ENCODE data around the gene RABEP2. TPM values are rescaled to one million over a fixed set of nuclear protein-coding genes. Genes with fewer than 3 reads are reported as not detected.
A peak's percentile ranks its signal among the peaks of the same experiment; 100 is the strongest.
"Not testable (repeated sequence)": the region's sequence is repeated elsewhere in the genome, so short reads cannot be mapped to it uniquely, and the experiment has no call there.

Gene RABEP2
- total and polyA plus RNA-seq, 5 donors = 13.4 to 27.4 (median 21.7) TPM

GRCh38 chr16:28890355-28890754 is 34.7 kb downstream of the RABEP2 start:
- H3K4me3 ChIP-seq (ENCODE audit: low read length); H3K27ac ChIP-seq (ENCODE audit: low read length); H3K9me3 ChIP-seq (ENCODE audit: control insufficient read depth, low read length); DNase-seq; H3K4me1 ChIP-seq (ENCODE audit: control insufficient read depth, insufficient read depth, low read length); H3K27me3 ChIP-seq (ENCODE audit: control insufficient read depth, insufficient read depth); ATAC-seq; intact Hi-C loops (cut with DNase I): not testable (repeated sequence)
- 96% methylated on average over 5 of the region's 5 CpGs for WGBS

DNA sequence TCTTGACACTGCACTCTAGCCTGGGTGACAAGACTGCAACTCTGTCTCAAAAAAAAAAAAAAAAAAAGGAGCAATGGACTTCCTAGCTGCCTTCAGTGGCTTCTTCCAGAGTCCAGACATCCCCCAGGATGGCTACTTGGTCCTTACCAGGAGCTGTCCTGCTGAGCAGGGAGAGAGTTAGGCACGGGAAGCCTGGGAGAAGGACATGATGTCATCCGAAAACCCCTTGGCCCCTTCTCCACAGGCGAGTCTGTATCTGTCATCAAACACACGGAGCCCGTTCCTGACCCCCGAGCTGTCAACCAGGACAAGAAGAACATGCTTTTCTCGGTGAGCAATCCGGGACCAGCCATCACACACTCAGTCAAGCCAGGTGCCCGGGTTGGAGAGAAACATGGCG is 38.1 kb downstream of the RABEP2 start:
- DNase-seq (no peak), ATAC-seq (no peak)
- Histone ChIP-seq H3K27ac (ENCODE audit: low read length) (no peak overlapping the region), H3K4me3 (ENCODE audit: low read length) (no peak overlapping the region), H3K9me3 (ENCODE audit: control insufficient read depth, low read length) (no peaks in the 10 kb centered on the region), H3K27me3 (ENCODE audit: control insufficient read depth, insufficient read depth) (no peaks in the 10 kb centered on the region), H3K4me1 (ENCODE audit: control insufficient read depth, insufficient read depth, low read length) (no peaks in the 10 kb centered on the region)
- intact Hi-C loops (cut with DNase I) = no loop called here
- 54% methylated on average over 10 of the region's 10 CpGs for WGBS

- peaks cover 3% of the 10 kb centered on the region for H3K4me1 ChIP-seq (ENCODE audit: control insufficient read depth, insufficient read depth, low read length)
- no peak overlapping the region for H3K27ac ChIP-seq (ENCODE audit: low read length)
- WGBS = 92% methylated on average over 6 of the region's 6 CpGs
- no peaks in the 10 kb centered on the region for H3K9me3 ChIP-seq (ENCODE audit: control insufficient read depth, low read length)
- intact Hi-C loops (cut with DNase I) = loop anchor here in 1 of 4 donors (5.0 kb wide), 1 partner anchor 43 kb away; the partner anchor contains the start of gene RABEP2
- H3K4me3 ChIP-seq (ENCODE audit: low read length) = no peak overlapping the region
- no peak for DNase-seq
- H3K27me3 ChIP-seq (ENCODE audit: control insufficient read depth, insufficient read depth) = no peaks in the 10 kb centered on the region
- no peak for ATAC-seq
Observed at GRCh38 chr16:28884045-28884444, 41.0 kb downstream of the RABEP2 start.

- Histone ChIP-seq H3K27me3 (ENCODE audit: control insufficient read depth, insufficient read depth) (no peaks in the 10 kb centered on the region), H3K4me1 (ENCODE audit: control insufficient read depth, insufficient read depth, low read length) (peaks cover 3% of the 10 kb centered on the region), H3K9me3 (ENCODE audit: control insufficient read depth, low read length) (no peaks in the 10 kb centered on the region), H3K27ac (ENCODE audit: low read length) (no peak overlapping the region), H3K4me3 (ENCODE audit: low read length) (no peak overlapping the region)
- intact Hi-C loops (cut with DNase I) = loop anchor here in 1 of 4 donors (5.0 kb wide), 1 partner anchor 44 kb away; the partner anchor contains the start of gene RABEP2
- DNase-seq (peak in 1 of 3 donors; percentile 39), ATAC-seq (no peak)
- WGBS = 58% methylated on average over 25 of the region's 25 CpGs
Observed at GRCh38 chr16:28883221-28883996, 41.6 kb downstream of the RABEP2 start.

- ATAC-seq (no peak), DNase-seq (peak in 1 of 3 donors; percentile 52)
- Histone ChIP-seq H3K27me3 (ENCODE audit: control insufficient read depth, insufficient read depth) (no peaks in the 10 kb centered on the region), H3K27ac (ENCODE audit: low read length) (no peak overlapping the region), H3K4me3 (ENCODE audit: low read length) (no peak overlapping the region), H3K4me1 (ENCODE audit: control insufficient read depth, insufficient read depth, low read length) (peaks cover 3% of the 10 kb centered on the region), H3K9me3 (ENCODE audit: control insufficient read depth, low read length) (no peaks in the 10 kb centered on the region)
- 44% methylated on average over 24 of the region's 24 CpGs for WGBS
- intact Hi-C loops (cut with DNase I) = loop anchor here in 1 of 4 donors (5.0 kb wide), 1 partner anchor 45 kb away; the partner anchor contains the start of gene RABEP2
Observed at GRCh38 chr16:28882551-28883160, 42.4 kb downstream of the RABEP2 start.

DNA sequence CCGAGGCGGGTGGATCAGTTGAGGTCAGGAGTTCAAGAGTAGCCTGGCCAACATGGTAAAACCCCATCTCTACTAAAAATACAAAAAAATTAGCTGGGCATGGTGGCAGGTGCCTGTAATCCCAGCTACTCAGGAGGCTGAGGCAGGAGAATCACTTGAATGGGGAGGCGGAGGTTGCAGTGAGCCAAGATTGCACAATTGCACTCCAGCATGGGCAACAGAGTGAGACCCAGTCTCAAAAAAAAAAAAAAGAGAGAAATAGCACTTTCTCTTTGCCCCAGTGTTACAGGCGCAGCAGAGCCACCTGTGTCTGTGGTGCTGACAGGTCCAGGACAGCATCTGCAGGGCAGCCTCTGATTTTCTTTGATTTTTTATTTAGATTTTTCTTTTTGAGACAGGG is 43.5 kb downstream of the RABEP2 start:
- H3K9me3 ChIP-seq (ENCODE audit: control insufficient read depth, low read length); H3K4me1 ChIP-seq (ENCODE audit: control insufficient read depth, insufficient read depth, low read length); H3K27ac ChIP-seq (ENCODE audit: low read length); H3K27me3 ChIP-seq (ENCODE audit: control insufficient read depth, insufficient read depth); DNase-seq; ATAC-seq; H3K4me3 ChIP-seq (ENCODE audit: low read length): not testable (repeated sequence)
- 86% methylated on average over 4 of the region's 4 CpGs for WGBS
- intact Hi-C loops (cut with DNase I) = loop anchor here in 1 of 4 donors (5.0 kb wide), 1 partner anchor 46 kb away; the partner anchor contains the start of gene RABEP2

GRCh38 chr16:28880955-28881354 is 44.1 kb downstream of the RABEP2 start:
- no peak overlapping the region for H3K27ac ChIP-seq (ENCODE audit: low read length)
- 75% methylated on average over 4 of the region's 4 CpGs for WGBS
- no peak for ATAC-seq
- no peak for DNase-seq
- H3K4me3 ChIP-seq (ENCODE audit: low read length) = no peak overlapping the region
- H3K9me3 ChIP-seq (ENCODE audit: control insufficient read depth, low read length) = no peaks in the 10 kb centered on the region
- peaks cover 3% of the 10 kb centered on the region for H3K4me1 ChIP-seq (ENCODE audit: control insufficient read depth, insufficient read depth, low read length)
- intact Hi-C loops (cut with DNase I) = loop anchor here in 1 of 4 donors (5.0 kb wide), 1 partner anchor 46 kb away; the partner anchor contains the start of gene RABEP2
- H3K27me3 ChIP-seq (ENCODE audit: control insufficient read depth, insufficient read depth) = no peaks in the 10 kb centered on the region

DNA sequence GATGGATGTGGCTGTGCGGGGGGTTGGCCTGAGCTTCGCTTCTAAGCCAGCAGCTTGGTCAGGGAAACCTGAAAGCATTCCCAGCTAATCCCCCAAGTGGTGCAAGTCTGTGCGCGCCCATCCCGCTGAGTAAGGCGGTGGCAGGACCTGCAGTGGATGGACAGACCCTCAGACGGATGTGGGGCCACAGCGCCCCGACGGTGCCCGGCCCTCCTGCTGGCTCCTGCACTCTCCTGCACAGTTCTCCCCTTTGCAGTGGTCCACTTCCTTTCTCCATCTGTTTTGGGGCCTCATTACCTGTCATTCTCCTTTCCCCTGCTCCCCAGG is 44.5 kb downstream of the RABEP2 start:
- DNase-seq = no peak
- Histone ChIP-seq H3K4me1 (ENCODE audit: control insufficient read depth, insufficient read depth, low read length) (peaks cover 3% of the 10 kb centered on the region), H3K4me3 (ENCODE audit: low read length) (no peak overlapping the region)

GRCh38 chr16:28879841-28880588 is 45.0 kb downstream of the RABEP2 start:
- no peak overlapping the region for H3K27ac ChIP-seq (ENCODE audit: low read length)
- peak; percentile 89 to 96 (median 96) for DNase-seq
- WGBS = under 1% methylated on average over 66 of the region's 66 CpGs
- H3K4me3 ChIP-seq (ENCODE audit: low read length) = peak overlapping the region; percentile 73
- H3K27me3 ChIP-seq (ENCODE audit: control insufficient read depth, insufficient read depth) = no peaks in the 10 kb centered on the region
- ATAC-seq = peak; percentile 94 to 95
- no peaks in the 10 kb centered on the region for H3K9me3 ChIP-seq (ENCODE audit: control insufficient read depth, low read length)
- H3K4me1 ChIP-seq (ENCODE audit: control insufficient read depth, insufficient read depth, low read length) = peaks cover 3% of the 10 kb centered on the region
- intact Hi-C loops (cut with DNase I) = loop anchor here in 3 of 4 donors (5.0 to 10.0 kb wide), 2 partner anchors 47 to 65 kb away; partner anchors contain the start of gene RABEP2 (in 1 of the 3)

More for the DNA sequence above, 44.5 kb downstream of the RABEP2 start:
- Histone ChIP-seq H3K27ac (ENCODE audit: low read length) (no peak overlapping the region), H3K9me3 (ENCODE audit: control insufficient read depth, low read length) (no peaks in the 10 kb centered on the region), H3K27me3 (ENCODE audit: control insufficient read depth, insufficient read depth) (no peaks in the 10 kb centered on the region)
- WGBS = 9% methylated on average over 11 of the region's 11 CpGs
- ATAC-seq = no peak
- intact Hi-C loops (cut with DNase I) = loop anchor here in 1 of 4 donors (5.0 kb wide), 1 partner anchor 47 kb away; the partner anchor contains the start of gene RABEP2

DNA sequence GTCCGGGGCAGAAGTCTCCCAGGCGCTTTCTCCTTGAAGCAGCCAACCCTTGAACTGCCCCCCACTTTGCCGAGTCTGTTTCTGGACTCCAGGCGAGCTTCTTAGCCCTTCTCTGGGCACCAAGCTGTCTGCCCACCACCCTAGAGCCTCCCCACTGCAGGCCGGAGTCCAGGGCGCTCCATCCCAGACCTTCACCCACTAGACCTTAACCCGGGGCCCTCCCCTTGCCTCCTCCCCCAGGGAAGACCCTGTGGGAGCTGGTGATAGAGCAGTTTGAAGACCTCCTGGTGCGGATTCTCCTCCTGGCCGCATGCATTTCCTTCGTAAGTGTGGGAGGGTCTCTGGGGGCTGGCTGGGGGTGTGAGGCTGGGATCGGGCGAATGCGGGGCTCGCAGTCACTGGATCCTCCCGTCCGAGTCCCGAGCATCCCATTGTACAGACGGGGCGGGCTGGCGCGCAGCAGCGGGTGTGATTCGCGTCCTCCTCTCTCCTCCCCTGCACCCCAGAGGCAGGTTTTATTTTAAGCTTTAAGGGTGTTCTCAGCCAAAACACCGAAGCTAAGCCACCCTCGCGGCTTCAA is 45.7 kb downstream of the RABEP2 start:
- WGBS = under 1% methylated on average over 27 of the region's 27 CpGs
- Histone ChIP-seq H3K4me1 (ENCODE audit: control insufficient read depth, insufficient read depth, low read length) (peaks cover 3% of the 10 kb centered on the region), H3K27ac (ENCODE audit: low read length) (no peak overlapping the region), H3K9me3 (ENCODE audit: control insufficient read depth, low read length) (no peaks in the 10 kb centered on the region), H3K4me3 (ENCODE audit: low read length) (peak overlapping the region; percentile 73), H3K27me3 (ENCODE audit: control insufficient read depth, insufficient read depth) (no peaks in the 10 kb centered on the region)
- peak in 1 of 3 donors; percentile 36 for DNase-seq
- ATAC-seq = peak; percentile 28 to 45
- intact Hi-C loops (cut with DNase I) = loop anchor here in 2 of 4 donors (10.0 kb wide), 1 partner anchor 65 kb away; no protein-coding TSS in a partner anchor
